ENCODE data around the gene TLCD4.

GRCh38 chr1:95097426-95097825, 19.7 kb upstream of the TLCD4 start:
- TF ChIP-seq CTCF (IDR thresholded peaks at IDR 0.05 in 2 of 3, conservative IDR thresholded peaks at IDR 0.05 in 1 of 3; ENCODE audit: borderline replicate concordance in 1 of 3, insufficient read depth in 1 of 3, low read depth in 2 of 3, low read length in 2 of 3) = no peak
- TF ChIP-seq RAD21 (IDR thresholded peaks at IDR 0.05; ENCODE audit: low read depth) = no peak
- TF ChIP-seq EZH2 (IDR thresholded peaks at IDR 0.05) = no peak
- no peak for TF ChIP-seq POLR2A (IDR thresholded peaks at IDR 0.05; ENCODE audit: borderline replicate concordance, extremely low read depth, insufficient read depth, insufficient read length)
- no peak for TF ChIP-seq SIN3A (IDR thresholded peaks at IDR 0.05; ENCODE audit: low read depth)
- TF ChIP-seq ZFX (IDR thresholded peaks at IDR 0.05) = no peak
- no peak for TF ChIP-seq EZH2phosphoT487 (IDR thresholded peaks at IDR 0.05; ENCODE audit: borderline replicate concordance)
- TF ChIP-seq ELF1 (IDR thresholded peaks at IDR 0.05; ENCODE audit: borderline replicate concordance, low read depth) = no peak
- no peak for TF ChIP-seq ZNF274 (IDR thresholded peaks at IDR 0.05; ENCODE audit: low read depth, low read length)
- TF ChIP-seq YY1 (IDR thresholded peaks at IDR 0.05; ENCODE audit: extremely low read depth, insufficient replicate concordance, low read depth, low read length) = no peak
- TF ChIP-seq POLR2AphosphoS5 (IDR thresholded peaks at IDR 0.05; ENCODE audit: low read depth, low read length) = no peak
